ENCODE measurements around the gene C20orf204.
"Not testable (repeated sequence)": the region's sequence is repeated elsewhere in the genome, so short reads cannot be mapped to it uniquely, and the experiment has no call there.

Gene C20orf204, protein sequence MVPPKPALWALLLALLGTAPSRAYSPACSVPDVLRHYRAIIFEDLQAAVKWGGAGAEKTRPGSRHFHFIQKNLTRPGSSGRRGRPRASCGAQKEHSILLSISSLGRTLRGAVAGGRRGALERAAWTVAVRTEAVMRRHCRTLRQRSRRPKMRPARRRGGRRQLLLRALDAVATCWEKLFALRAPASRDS

GRCh38 chr20:64035933-64036345 is at the start of gene C20orf204:
Gene C20orf204, plus strand, starts transcription at chr20:64036182. Its CDS starts 142 bp downstream, at chr20:64036324.
- Histone ChIP-seq H3K27ac (ENCODE audit: low read length) (no peak within 1 kb of the TSS), H3K9me3 (ENCODE audit: control insufficient read depth in 1 of 2, low read length in 2 of 2) (no peaks in the 10 kb centered on the region), H3K27me3 (ENCODE audit: low read depth, low read length) (peaks cover 15% of the 10 kb centered on the region), H3K36me3 (ENCODE audit: control insufficient read depth in 1 of 2, insufficient read depth in 2 of 2, low read length in 2 of 2) (peaks cover 6 to 30% of the 10 kb centered on the region in 2 donors), H3K4me1 (ENCODE audit: control insufficient read depth in 1 of 2, insufficient read depth in 2 of 2, low read length in 2 of 2) (peaks cover 0 to 27% of the 10 kb centered on the region in 2 donors), H3K4me3 (ENCODE audit: low read depth in 1 of 2, low read length in 2 of 2) (no peak within 1 kb of the TSS)

- Histone ChIP-seq H3K9me3 (ENCODE audit: control insufficient read depth in 1 of 2, low read length in 2 of 2) (no peaks in the 10 kb centered on the region), H3K27me3 (ENCODE audit: low read depth, low read length) (no peaks in the 10 kb centered on the region), H3K4me3 (ENCODE audit: low read depth in 1 of 2, low read length in 2 of 2) (no peak overlapping the region), H3K27ac (ENCODE audit: low read length) (no peak overlapping the region), H3K4me1 (ENCODE audit: control insufficient read depth in 1 of 2, insufficient read depth in 2 of 2, low read length in 2 of 2) (peaks cover 0 to 5% of the 10 kb centered on the region in 2 donors), H3K36me3 (ENCODE audit: control insufficient read depth in 1 of 2, insufficient read depth in 2 of 2, low read length in 2 of 2) (peaks cover 44 to 75% of the 10 kb centered on the region in 2 donors)
Observed at GRCh38 chr20:64000906-64001305, 35.1 kb upstream of the C20orf204 start.

DNA sequence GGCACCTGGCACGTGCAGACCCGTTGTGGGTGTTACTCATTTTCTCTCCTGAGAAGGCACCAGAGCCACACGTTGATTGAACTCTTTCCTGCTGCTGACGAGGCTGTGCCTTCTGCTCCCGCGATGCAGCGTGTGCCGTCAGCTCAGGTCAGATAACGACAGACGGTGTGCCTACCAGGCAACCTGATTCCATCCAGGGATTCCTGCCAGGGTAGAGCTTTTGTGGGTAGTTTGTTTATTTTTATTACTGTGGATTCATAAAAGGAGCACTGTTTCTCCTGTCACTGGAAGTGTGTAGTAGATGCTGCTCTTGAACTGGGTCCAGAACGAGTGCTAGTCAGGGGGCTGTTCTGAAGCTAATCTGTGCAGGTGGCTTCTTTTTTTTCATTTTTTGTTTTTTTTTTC is 34.4 kb upstream of the C20orf204 start:
- no peak overlapping the region for H3K4me3 ChIP-seq (ENCODE audit: low read depth in 1 of 2, low read length in 2 of 2)
- peaks cover 0 to 5% of the 10 kb centered on the region in 2 donors for H3K4me1 ChIP-seq (ENCODE audit: control insufficient read depth in 1 of 2, insufficient read depth in 2 of 2, low read length in 2 of 2)
- peaks cover 47 to 70% of the 10 kb centered on the region in 2 donors for H3K36me3 ChIP-seq (ENCODE audit: control insufficient read depth in 1 of 2, insufficient read depth in 2 of 2, low read length in 2 of 2)
- H3K9me3 ChIP-seq (ENCODE audit: control insufficient read depth in 1 of 2, low read length in 2 of 2), result no peaks in the 10 kb centered on the region
- H3K27ac ChIP-seq (ENCODE audit: low read length), result no peak overlapping the region
- no peaks in the 10 kb centered on the region for H3K27me3 ChIP-seq (ENCODE audit: low read depth, low read length)

DNA sequence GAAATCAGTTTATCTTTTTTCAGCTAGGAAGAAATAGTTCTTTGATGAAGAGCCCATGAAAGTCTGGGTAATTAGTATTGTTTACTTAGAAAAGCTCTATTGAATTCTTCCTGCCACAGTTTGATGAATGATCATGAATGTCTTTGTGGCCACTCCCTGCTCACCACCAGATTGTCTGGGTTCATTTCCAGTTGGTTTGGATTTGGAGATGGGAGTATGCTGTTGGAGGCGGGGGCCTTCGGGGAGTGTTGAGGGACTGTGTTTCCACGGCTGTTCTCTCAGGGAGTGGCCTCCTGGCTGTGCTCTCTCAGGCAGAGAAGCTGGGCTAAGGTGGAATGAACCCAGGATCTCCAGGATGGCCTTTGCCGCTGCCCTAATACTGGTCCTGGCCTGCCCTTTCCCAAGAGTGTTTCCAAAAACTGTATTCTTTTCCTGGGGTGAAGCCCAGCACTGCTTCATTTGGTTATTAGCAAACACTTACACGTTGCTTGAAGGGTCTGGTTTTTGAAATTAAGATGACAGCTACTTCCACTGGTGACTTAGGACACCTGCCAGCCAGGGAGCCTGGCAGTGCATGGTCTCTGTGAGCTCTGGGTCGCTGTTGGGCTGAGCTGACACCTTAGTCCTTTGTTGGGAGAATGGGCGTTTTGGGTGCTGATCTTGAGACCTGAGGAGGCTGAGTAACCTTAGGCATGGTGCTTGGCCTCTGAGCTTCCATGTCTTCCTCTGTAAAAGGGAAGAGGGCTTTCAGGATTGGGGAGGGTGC is 31.8 kb upstream of the C20orf204 start:
- H3K4me1 ChIP-seq (ENCODE audit: control insufficient read depth in 1 of 2, insufficient read depth in 2 of 2, low read length in 2 of 2), result peaks cover 0 to 5% of the 10 kb centered on the region in 2 donors
- H3K27ac ChIP-seq (ENCODE audit: low read length), result no peak overlapping the region
- no peak overlapping the region for H3K4me3 ChIP-seq (ENCODE audit: low read depth in 1 of 2, low read length in 2 of 2)
- H3K27me3 ChIP-seq (ENCODE audit: low read depth, low read length), result no peaks in the 10 kb centered on the region
- peaks cover 44 to 70% of the 10 kb centered on the region in 2 donors for H3K36me3 ChIP-seq (ENCODE audit: control insufficient read depth in 1 of 2, insufficient read depth in 2 of 2, low read length in 2 of 2)
- no peaks in the 10 kb centered on the region for H3K9me3 ChIP-seq (ENCODE audit: control insufficient read depth in 1 of 2, low read length in 2 of 2)

DNA sequence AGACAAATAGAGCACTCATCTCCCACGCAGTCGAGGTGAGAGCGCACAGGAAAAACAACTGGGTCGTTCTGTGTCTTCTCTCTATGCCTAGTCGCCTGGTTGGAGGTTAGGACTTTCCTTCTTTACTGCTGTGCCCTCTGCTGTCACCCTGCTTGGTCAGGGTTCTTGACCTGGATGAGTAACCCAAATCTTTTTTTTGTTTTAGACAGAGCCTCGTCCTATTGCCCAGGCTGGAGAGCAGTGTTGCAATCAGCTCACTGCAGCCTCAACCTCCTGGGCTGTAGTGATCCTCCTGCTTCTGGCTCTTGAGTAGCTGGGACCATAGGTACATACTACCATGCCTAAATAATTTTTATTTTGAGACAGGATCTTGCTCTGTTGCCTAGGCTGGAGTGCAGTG is 30.6 kb upstream of the C20orf204 start:
- Histone ChIP-seq H3K27me3 (ENCODE audit: low read depth, low read length) (no peaks in the 10 kb centered on the region), H3K27ac (ENCODE audit: low read length) (no peak overlapping the region), H3K4me3 (ENCODE audit: low read depth in 1 of 2, low read length in 2 of 2) (no peak overlapping the region), H3K9me3 (ENCODE audit: control insufficient read depth in 1 of 2, low read length in 2 of 2) (no peaks in the 10 kb centered on the region), H3K4me1 (ENCODE audit: control insufficient read depth in 1 of 2, insufficient read depth in 2 of 2, low read length in 2 of 2) (peaks cover 0 to 5% of the 10 kb centered on the region in 2 donors), H3K36me3 (ENCODE audit: control insufficient read depth in 1 of 2, insufficient read depth in 2 of 2, low read length in 2 of 2) (peaks cover 46 to 70% of the 10 kb centered on the region in 2 donors)

DNA sequence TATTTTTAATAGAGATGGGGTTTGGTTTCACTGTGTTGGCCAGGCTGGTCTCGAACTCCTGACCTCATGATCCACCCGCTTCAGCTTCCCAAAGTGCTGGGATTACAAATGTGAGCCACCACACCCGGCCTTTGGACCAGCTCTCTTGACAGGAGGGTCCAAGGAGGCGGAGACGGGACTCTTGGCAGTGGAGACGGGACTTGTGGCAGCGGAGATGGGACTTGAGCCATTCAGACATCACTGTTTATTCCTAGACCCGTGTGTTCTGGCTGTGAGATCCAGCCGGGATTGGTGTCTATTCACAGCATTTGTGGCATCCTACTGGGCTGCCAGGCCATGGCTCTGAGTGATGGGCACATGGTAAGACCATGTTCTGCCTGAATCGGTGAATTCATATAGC is 29.5 kb upstream of the C20orf204 start:
- no peaks in the 10 kb centered on the region for H3K27me3 ChIP-seq (ENCODE audit: low read depth, low read length)
- H3K27ac ChIP-seq (ENCODE audit: low read length), result no peak overlapping the region
- H3K36me3 ChIP-seq (ENCODE audit: control insufficient read depth in 1 of 2, insufficient read depth in 2 of 2, low read length in 2 of 2), result peaks cover 50 to 70% of the 10 kb centered on the region in 2 donors
- peaks cover 0 to 5% of the 10 kb centered on the region in 2 donors for H3K4me1 ChIP-seq (ENCODE audit: control insufficient read depth in 1 of 2, insufficient read depth in 2 of 2, low read length in 2 of 2)
- H3K9me3 ChIP-seq (ENCODE audit: control insufficient read depth in 1 of 2, low read length in 2 of 2), result no peaks in the 10 kb centered on the region
- H3K4me3 ChIP-seq (ENCODE audit: low read depth in 1 of 2, low read length in 2 of 2), result no peak overlapping the region

GRCh38 chr20:64006902-64007301 is 29.1 kb upstream of the C20orf204 start:
- Histone ChIP-seq H3K4me1 (ENCODE audit: control insufficient read depth in 1 of 2, insufficient read depth in 2 of 2, low read length in 2 of 2) (peaks cover 0 to 5% of the 10 kb centered on the region in 2 donors), H3K27me3 (ENCODE audit: low read depth, low read length) (no peaks in the 10 kb centered on the region), H3K36me3 (ENCODE audit: control insufficient read depth in 1 of 2, insufficient read depth in 2 of 2, low read length in 2 of 2) (peaks cover 51 to 69% of the 10 kb centered on the region in 2 donors), H3K9me3 (ENCODE audit: control insufficient read depth in 1 of 2, low read length in 2 of 2) (no peaks in the 10 kb centered on the region), H3K27ac (ENCODE audit: low read length) (no peak overlapping the region), H3K4me3 (ENCODE audit: low read depth in 1 of 2, low read length in 2 of 2) (no peak overlapping the region)

- Histone ChIP-seq H3K4me3 (ENCODE audit: low read depth in 1 of 2, low read length in 2 of 2) (no peak overlapping the region), H3K27ac (ENCODE audit: low read length) (no peak overlapping the region), H3K9me3 (ENCODE audit: control insufficient read depth in 1 of 2, low read length in 2 of 2) (no peaks in the 10 kb centered on the region), H3K27me3 (ENCODE audit: low read depth, low read length) (no peaks in the 10 kb centered on the region), H3K36me3 (ENCODE audit: control insufficient read depth in 1 of 2, insufficient read depth in 2 of 2, low read length in 2 of 2) (peaks cover 44 to 73% of the 10 kb centered on the region in 2 donors), H3K4me1 (ENCODE audit: control insufficient read depth in 1 of 2, insufficient read depth in 2 of 2, low read length in 2 of 2) (no peaks in the 10 kb centered on the region)
Observed at GRCh38 chr20:64009811-64010387, 26.1 kb upstream of the C20orf204 start.

DNA sequence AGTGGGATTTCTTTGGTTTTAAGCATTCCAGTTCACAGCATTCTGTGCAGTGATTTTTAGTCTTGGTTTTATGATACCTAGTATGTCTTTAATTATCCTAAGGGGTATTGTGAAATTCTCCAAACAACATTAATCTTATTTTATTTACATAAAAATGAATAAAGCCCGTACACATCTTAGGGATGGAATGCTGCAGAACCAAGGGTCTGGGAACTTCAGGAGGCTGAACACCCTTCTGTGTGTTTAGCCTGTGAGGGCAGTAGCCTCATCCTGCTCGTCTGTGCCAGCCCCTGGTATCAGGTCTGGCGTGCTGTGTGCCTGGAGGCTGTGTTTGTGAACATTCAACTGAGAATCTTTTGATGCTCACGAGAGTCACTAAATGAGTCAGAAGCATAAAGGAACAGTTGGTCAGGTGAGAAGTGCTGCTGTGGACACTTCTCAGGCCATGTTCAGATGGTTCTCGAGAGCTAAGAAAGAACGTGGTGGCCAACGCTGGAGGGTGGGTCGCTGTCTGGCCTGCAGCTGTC is 25.2 kb upstream of the C20orf204 start:
- Histone ChIP-seq H3K36me3 (ENCODE audit: control insufficient read depth in 1 of 2, insufficient read depth in 2 of 2, low read length in 2 of 2) (peaks cover 48 to 73% of the 10 kb centered on the region in 2 donors), H3K4me3 (ENCODE audit: low read depth in 1 of 2, low read length in 2 of 2) (no peak overlapping the region), H3K4me1 (ENCODE audit: control insufficient read depth in 1 of 2, insufficient read depth in 2 of 2, low read length in 2 of 2) (no peaks in the 10 kb centered on the region), H3K9me3 (ENCODE audit: control insufficient read depth in 1 of 2, low read length in 2 of 2) (no peaks in the 10 kb centered on the region), H3K27me3 (ENCODE audit: low read depth, low read length) (no peaks in the 10 kb centered on the region), H3K27ac (ENCODE audit: low read length) (no peak overlapping the region)

GRCh38 chr20:64011366-64011779 is 24.6 kb upstream of the C20orf204 start:
- H3K4me1 ChIP-seq (ENCODE audit: control insufficient read depth in 1 of 2, insufficient read depth in 2 of 2, low read length in 2 of 2), result no peaks in the 10 kb centered on the region
- H3K27me3 ChIP-seq (ENCODE audit: low read depth, low read length), result no peaks in the 10 kb centered on the region
- H3K27ac ChIP-seq (ENCODE audit: low read length), result no peak overlapping the region
- peaks cover 48 to 73% of the 10 kb centered on the region in 2 donors for H3K36me3 ChIP-seq (ENCODE audit: control insufficient read depth in 1 of 2, insufficient read depth in 2 of 2, low read length in 2 of 2)
- no peak overlapping the region for H3K4me3 ChIP-seq (ENCODE audit: low read depth in 1 of 2, low read length in 2 of 2)
- H3K9me3 ChIP-seq (ENCODE audit: control insufficient read depth in 1 of 2, low read length in 2 of 2), result no peaks in the 10 kb centered on the region

DNA sequence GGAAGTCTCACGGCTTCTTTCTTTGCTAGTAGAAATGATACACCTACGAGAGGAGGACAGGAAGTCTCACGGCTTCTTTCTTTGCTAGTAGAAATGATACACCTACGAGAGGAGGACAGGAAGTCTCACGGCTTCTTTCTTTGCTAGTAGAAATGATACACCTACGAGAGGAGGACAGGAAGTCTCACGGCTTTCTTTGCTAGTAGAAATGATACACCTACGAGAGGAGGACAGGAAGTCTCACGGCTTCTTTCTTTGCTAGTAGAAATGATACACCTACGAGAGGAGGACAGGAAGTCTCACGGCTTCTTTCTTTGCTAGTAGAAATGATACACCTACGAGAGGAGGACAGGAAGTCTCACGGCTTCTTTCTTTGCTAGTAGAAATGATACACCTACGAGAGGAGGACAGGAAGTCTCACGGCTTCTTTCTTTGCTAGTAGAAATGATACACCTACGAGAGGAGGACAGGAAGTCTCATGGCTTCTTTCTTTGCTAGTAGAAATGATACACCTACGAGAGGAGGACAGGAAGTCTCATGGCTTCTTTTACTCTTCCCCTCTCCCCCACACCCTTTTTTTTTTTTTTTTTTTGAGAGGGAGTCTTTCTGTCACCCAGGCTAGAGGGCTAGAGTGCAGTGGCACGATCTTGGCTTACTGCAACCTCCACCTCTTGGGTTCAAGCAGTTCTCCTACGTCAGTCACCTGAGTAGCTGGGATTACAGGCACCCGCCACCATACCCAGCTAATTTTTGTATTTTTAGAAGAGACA is 23.4 kb upstream of the C20orf204 start:
- H3K27me3 ChIP-seq (ENCODE audit: low read depth, low read length); H3K27ac ChIP-seq (ENCODE audit: low read length); H3K9me3 ChIP-seq (ENCODE audit: control insufficient read depth in 1 of 2, low read length in 2 of 2); H3K4me1 ChIP-seq (ENCODE audit: control insufficient read depth in 1 of 2, insufficient read depth in 2 of 2, low read length in 2 of 2); H3K4me3 ChIP-seq (ENCODE audit: low read depth in 1 of 2, low read length in 2 of 2): not testable (repeated sequence)
- peaks cover 44 to 72% of the 10 kb centered on the region in 2 donors for H3K36me3 ChIP-seq (ENCODE audit: control insufficient read depth in 1 of 2, insufficient read depth in 2 of 2, low read length in 2 of 2)
